AG09319 (cell line): ENCODE measurements around the gene SLC39A13.

ENCODE experiments used
- DNase-seq: peaks from one replicate; pipeline ENCODE4 v3.0.0-alpha.2; 2010; ENCODE audit warnings: low read depth; ENCODE audit errors: extremely low read depth
- CTCF ChIP-seq: IDR thresholded peaks from 2 replicates; pipeline ENCODE4 v1.5.1; 2011; ENCODE audit warnings: low read depth, mild to moderate bottlenecking, inconsistent platforms, low read length, moderate library complexity

The SLC39A13 gene

DNA sequence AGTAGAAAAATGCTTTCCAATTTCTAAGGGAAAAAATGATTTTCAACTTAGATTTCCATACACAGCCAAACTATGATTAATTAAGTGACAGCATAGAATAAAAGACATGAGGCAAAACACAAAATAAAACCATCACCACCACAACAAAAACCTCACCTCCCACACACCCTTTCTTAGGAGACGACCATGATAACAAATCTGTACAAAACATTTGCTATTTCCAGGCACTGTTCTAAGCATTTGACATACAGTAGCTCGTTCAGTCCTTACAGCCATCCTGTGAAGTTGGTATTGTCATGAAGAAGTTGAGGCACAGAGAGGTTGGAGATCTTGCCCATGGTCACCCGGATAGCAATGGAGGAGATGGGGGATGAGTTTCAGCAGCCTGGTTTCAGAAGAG is 38.7 kb upstream of the SLC39A13 start:
- no peak for TF ChIP-seq CTCF
- no peak for DNase-seq

DNA sequence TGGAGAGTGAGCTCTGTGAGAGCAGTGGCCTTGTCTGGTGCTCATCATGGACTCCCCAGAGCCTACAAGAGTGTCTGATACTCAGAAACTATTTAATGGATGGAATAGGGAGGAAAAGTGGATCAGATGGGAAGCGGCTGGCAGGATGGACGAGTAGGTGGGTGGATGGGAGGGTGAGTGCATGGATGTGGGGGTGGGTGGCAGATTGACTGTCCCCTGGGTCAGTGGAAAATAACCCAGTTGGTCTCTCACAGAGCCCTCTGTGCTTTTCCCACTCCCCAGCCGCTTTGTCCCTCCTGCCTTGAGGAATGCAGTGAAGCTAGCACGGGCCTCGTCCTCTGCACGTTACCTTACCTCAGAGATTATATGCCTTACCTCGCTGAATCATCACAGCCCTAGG is 36.0 kb upstream of the SLC39A13 start:
- no peak for DNase-seq
- TF ChIP-seq CTCF, result no peak

- peak; percentile 16 for DNase-seq
- TF ChIP-seq CTCF, result peak; percentile 94
Observed at GRCh38 chr11:47373876-47374719, 34.3 kb upstream of the SLC39A13 start.

DNA sequence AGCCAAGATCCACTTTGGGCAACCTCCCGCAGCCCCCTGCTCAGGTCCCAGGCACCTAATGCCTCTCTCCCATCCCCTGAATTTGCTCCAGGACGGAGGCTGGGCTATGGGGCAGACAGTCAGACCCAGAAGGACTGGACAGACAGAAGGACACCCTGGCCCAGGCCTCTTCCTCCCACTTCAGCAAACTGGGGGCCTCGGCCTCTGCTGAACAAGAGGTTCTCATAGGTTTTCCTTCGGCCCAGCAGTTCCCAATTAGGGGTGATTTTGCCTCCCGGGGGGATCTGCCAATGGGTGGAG is 33.7 kb upstream of the SLC39A13 start:
- no peak for DNase-seq
- TF ChIP-seq CTCF, result no peak

- no peak for DNase-seq
- TF ChIP-seq CTCF, result no peak
Observed at GRCh38 chr11:47375020-47375419, 33.4 kb upstream of the SLC39A13 start.

DNA sequence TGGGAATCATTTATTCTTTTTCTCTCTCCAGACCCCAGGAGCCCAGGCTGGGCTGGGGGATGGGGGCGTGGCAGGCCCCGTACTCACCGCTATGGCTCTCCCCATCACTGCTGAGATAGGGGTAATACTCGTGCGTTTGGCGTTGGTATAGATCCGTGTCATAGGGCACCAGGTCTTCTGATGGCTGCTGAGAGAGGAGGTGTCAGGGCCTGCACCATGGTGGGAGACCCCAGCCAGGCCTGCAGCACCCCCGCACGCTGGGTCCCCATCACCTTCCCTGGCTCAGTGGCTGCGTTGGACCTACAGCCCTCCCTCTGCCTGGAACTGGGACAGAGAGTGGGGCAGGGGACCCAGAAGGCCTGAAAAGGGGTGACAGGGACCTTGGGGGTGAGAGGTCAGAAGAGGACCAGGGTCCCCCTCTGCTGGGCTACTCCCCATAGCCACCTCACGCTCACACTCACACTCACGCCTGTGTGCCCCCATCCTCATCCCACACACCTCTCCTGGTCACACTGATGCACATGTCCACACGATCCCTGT is 32.8 kb upstream of the SLC39A13 start:
- no peak for TF ChIP-seq CTCF
- no peak for DNase-seq

- no peak for DNase-seq
- no peak for TF ChIP-seq CTCF
Observed at GRCh38 chr11:47376107-47376524, 32.3 kb upstream of the SLC39A13 start.
